SH-SY5Y (cell line): ENCODE measurements around the gene CT45A6.
"Not testable (repeated sequence)": the region's sequence is repeated elsewhere in the genome, so short reads cannot be mapped to it uniquely, and the experiment has no call there.

Source experiments
- GATA2 ChIP-seq: IDR thresholded peaks from 2 replicates; pipeline ENCODE4 v1.6.1; 2011; ENCODE audit warnings: mild to moderate bottlenecking, low read depth, low read length
- GATA3 ChIP-seq: IDR thresholded peaks from 2 replicates; pipeline ENCODE4 v1.6.1; 2011; ENCODE audit warnings: low read depth, mild to moderate bottlenecking, low read length, moderate library complexity

The CT45A6 gene, protein sequence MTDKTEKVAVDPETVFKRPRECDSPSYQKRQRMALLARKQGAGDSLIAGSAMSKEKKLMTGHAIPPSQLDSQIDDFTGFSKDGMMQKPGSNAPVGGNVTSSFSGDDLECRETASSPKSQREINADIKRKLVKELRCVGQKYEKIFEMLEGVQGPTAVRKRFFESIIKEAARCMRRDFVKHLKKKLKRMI

DNA sequence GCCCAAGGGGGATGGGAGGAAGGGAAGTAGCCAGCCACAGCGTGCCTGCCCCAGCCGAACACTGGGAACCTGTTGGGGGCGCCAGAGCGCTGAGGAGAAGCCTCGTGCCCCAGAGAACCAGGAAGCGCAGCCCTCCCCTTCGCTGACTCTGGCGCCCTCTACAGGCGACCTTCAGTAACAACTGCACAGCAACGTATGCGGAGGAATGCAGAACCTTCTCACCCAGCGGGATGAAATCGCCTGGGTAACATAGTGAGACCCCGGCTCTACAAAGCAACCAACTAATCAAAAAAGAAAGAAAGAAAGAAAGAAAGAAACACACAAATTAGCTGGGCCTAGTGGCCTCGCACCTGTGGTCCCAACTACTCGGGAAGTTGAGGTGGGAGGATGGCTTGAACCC lies at the start of gene CT45A6:
CT45A6 (minus strand) TSS at position 101 of the 400 bp plus-strand sequence. CDS start 3,794 bp downstream, outside the sequence.
- TF ChIP-seq GATA3, GATA2: not testable (repeated sequence)

DNA sequence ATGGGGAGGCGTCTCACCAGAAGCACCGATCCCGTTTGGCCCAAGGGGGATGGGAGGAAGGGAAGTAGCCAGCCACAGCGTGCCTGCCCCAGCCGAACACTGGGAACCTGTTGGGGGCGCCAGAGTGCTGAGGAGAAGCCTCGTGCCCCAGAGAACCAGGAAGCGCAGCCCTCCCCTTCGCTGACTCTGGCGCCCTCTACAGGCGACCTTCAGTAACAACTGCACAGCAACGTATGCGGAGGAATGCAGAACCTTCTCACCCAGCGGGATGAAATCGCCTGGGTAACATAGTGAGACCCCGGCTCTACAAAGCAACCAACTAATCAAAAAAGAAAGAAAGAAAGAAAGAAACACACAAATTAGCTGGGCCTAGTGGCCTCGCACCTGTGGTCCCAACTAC lies 34.6 kb upstream of the CT45A6 start, which contains the start of gene CT45A7:
CT45A7 (minus strand) TSS at position 101 of the 400 bp plus-strand sequence. CDS start 3,747 bp downstream, outside the sequence.
- TF ChIP-seq GATA3, GATA2: not testable (repeated sequence)

DNA sequence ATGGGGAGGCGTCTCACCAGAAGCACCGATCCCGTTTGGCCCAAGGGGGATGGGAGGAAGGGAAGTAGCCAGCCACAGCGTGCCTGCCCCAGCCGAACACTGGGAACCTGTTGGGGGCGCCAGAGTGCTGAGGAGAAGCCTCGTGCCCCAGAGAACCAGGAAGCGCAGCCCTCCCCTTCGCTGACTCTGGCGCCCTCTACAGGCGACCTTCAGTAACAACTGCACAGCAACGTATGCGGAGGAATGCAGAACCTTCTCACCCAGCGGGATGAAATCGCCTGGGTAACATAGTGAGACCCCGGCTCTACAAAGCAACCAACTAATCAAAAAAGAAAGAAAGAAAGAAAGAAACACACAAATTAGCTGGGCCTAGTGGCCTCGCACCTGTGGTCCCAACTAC lies 17.3 kb upstream of the CT45A6 start, which contains the start of gene CT45A2:
CT45A2 (minus strand) TSS at position 101 of the 400 bp plus-strand sequence. CDS start 3,747 bp downstream, outside the sequence.
- TF ChIP-seq GATA2, GATA3: not testable (repeated sequence)

DNA sequence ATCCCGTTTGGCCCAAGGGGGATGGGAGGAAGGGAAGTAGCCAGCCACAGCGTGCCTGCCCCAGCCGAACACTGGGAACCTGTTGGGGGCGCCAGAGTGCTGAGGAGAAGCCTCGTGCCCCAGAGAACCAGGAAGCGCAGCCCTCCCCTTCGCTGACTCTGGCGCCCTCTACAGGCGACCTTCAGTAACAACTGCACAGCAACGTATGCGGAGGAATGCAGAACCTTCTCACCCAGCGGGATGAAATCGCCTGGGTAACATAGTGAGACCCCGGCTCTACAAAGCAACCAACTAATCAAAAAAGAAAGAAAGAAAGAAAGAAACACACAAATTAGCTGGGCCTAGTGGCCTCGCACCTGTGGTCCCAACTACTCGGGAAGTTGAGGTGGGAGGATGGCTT lies 17.2 kb downstream of the CT45A6 start, which contains the start of gene CT45A5:
CT45A5 (minus strand) TSS at position 101 of the 400 bp plus-strand sequence. CDS start 3,774 bp downstream, outside the sequence.
- TF ChIP-seq GATA2, GATA3: not testable (repeated sequence)

DNA sequence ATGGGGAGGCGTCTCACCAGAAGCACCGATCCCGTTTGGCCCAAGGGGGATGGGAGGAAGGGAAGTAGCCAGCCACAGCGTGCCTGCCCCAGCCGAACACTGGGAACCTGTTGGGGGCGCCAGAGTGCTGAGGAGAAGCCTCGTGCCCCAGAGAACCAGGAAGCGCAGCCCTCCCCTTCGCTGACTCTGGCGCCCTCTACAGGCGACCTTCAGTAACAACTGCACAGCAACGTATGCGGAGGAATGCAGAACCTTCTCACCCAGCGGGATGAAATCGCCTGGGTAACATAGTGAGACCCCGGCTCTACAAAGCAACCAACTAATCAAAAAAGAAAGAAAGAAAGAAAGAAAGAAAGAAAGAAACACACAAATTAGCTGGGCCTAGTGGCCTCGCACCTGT lies 34.5 kb downstream of the CT45A6 start, which contains the start of gene CT45A3:
CT45A3 (minus strand) TSS at position 101 of the 400 bp plus-strand sequence. CDS start 3,747 bp downstream, outside the sequence.
- not testable (repeated sequence) for TF ChIP-seq GATA3, GATA2
